HFF-Myc (cell line): Measurements from ENCODE around the gene SOX9.

Experiments used
- DNase-seq: peaks from one replicate; pipeline ENCODE4 v3.0.0-alpha.2; 2011; ENCODE audit warnings: low read depth; ENCODE audit errors: extremely low read depth
- H3K4me3 ChIP-seq: replicated peaks from 2 replicates; pipeline ENCODE4 v1.5.1; 2011; ENCODE audit warnings: low read depth, mild to moderate bottlenecking, control low read depth, low read length
- CTCF ChIP-seq: IDR thresholded peaks from 2 replicates; pipeline ENCODE4 v1.5.1; 2012; ENCODE audit warnings: mild to moderate bottlenecking, low read depth, low read length, control low read depth; ENCODE audit errors: missing control alignments

The SOX9 gene

GRCh38 chr17:72099919-72100318, 20.9 kb upstream of the SOX9 start:
- no peak for DNase-seq
- H3K4me3 ChIP-seq: no peak overlapping the region
- no peak for TF ChIP-seq CTCF

- DNase-seq: no peak
- TF ChIP-seq CTCF: no peak
- no peak overlapping the region for H3K4me3 ChIP-seq
Measured at GRCh38 chr17:72100470-72100869, 20.4 kb upstream of the SOX9 start.

GRCh38 chr17:72101526-72101925, 19.3 kb upstream of the SOX9 start:
- no peak overlapping the region for H3K4me3 ChIP-seq
- TF ChIP-seq CTCF: no peak
- no peak for DNase-seq

- TF ChIP-seq CTCF: no peak
- no peak for DNase-seq
- no peak overlapping the region for H3K4me3 ChIP-seq
Measured at GRCh38 chr17:72102366-72102765, 18.5 kb upstream of the SOX9 start.

- no peak overlapping the region for H3K4me3 ChIP-seq
- no peak for TF ChIP-seq CTCF
- DNase-seq: no peak
Measured at GRCh38 chr17:72104164-72104862, 16.5 kb upstream of the SOX9 start.

GRCh38 chr17:72104863-72105234, 16.0 kb upstream of the SOX9 start:
- TF ChIP-seq CTCF: no peak
- H3K4me3 ChIP-seq: no peak overlapping the region
- DNase-seq: no peak

GRCh38 chr17:72107100-72107499, 13.7 kb upstream of the SOX9 start:
- no peak overlapping the region for H3K4me3 ChIP-seq
- no peak for DNase-seq
- no peak for TF ChIP-seq CTCF
